Chondrocyte (in vitro differentiated cells): ENCODE data around the gene XAF1. TPM values are rescaled to one million over a fixed set of nuclear protein-coding genes. Genes with fewer than 3 reads are reported as not detected.

Source experiments
- DNase-seq: peaks from one replicate; pipeline ENCODE4 v3.0.0; 2021; ENCODE audit warnings: mixed read lengths, low spot score
- H3K27ac Mint-ChIP-seq: one replicate; pipeline ENCODE4 v1.8.0; 2021; ENCODE audit warnings: mild to moderate bottlenecking, moderate library complexity, mixed read lengths; ENCODE audit not compliant: unreplicated experiment
- H3K27me3 Mint-ChIP-seq: 2 replicates; pipeline ENCODE4 v1.8.0; 2021; ENCODE audit warnings: low read depth, mixed read lengths
- H3K36me3 Mint-ChIP-seq: 2 replicates; pipeline ENCODE4 v1.8.0; 2021; ENCODE audit warnings: low read depth, mixed read lengths
- H3K4me1 Mint-ChIP-seq: 2 replicates; pipeline ENCODE4 v1.8.0; 2021; ENCODE audit warnings: low read depth, mild to moderate bottlenecking, mixed read lengths
- H3K4me3 Mint-ChIP-seq: one replicate; pipeline ENCODE4 v1.8.0; 2021; ENCODE audit warnings: mild to moderate bottlenecking, moderate library complexity, mixed read lengths; ENCODE audit not compliant: unreplicated experiment
- H3K9me3 Mint-ChIP-seq: 2 replicates; pipeline ENCODE4 v1.8.0; 2021; ENCODE audit warnings: low read depth, mixed read lengths
- total RNA-seq: library from RNA; stranded (reverse); gene quantifications from 3 replicates; pipeline ENCODE4 v1.2.1, GENCODE V29; 2021
- TF ChIP-seq, protein P1 (sequence below): fragments of 200-600 bp; sonication (generic); IDR thresholded peaks from 2 replicates; pipeline ENCODE4 v1.5.0; 2021; ENCODE audit warnings: antibody characterized with exemption, mild to moderate bottlenecking, moderate library complexity

The XAF1 gene
- total RNA-seq, 1 donor from 2014 or later = 0.40 TPM

DNA sequence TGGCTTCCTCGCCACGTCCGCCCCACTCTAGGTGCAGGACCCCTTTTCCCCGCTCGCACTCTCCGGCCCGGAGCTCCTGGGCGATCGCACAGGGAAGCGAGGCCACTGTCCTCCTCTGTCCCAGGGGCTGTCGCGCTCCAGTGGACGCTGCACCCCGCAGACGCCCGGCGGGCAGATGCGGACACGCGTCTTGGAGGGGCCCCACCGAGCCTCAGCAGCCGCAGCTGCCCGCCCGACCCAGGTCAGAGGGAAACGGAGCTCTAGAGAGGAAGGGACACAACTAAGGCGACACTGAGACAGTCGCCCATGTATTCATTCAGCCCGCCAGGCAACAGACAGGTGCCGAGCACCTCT lies 42.0 kb upstream of the XAF1 start:
- H3K9me3 Mint-ChIP-seq = peaks cover 14% of the 10 kb centered on the region
- H3K4me1 Mint-ChIP-seq = peaks cover 21% of the 10 kb centered on the region
- H3K27me3 Mint-ChIP-seq = peaks cover 45% of the 10 kb centered on the region
- DNase-seq = no peak
- no peak overlapping the region for H3K27ac Mint-ChIP-seq
- H3K36me3 Mint-ChIP-seq = peaks cover 2% of the 10 kb centered on the region
- H3K4me3 Mint-ChIP-seq = peak overlapping the region; percentile 71
- TF ChIP-seq, protein P1, sequence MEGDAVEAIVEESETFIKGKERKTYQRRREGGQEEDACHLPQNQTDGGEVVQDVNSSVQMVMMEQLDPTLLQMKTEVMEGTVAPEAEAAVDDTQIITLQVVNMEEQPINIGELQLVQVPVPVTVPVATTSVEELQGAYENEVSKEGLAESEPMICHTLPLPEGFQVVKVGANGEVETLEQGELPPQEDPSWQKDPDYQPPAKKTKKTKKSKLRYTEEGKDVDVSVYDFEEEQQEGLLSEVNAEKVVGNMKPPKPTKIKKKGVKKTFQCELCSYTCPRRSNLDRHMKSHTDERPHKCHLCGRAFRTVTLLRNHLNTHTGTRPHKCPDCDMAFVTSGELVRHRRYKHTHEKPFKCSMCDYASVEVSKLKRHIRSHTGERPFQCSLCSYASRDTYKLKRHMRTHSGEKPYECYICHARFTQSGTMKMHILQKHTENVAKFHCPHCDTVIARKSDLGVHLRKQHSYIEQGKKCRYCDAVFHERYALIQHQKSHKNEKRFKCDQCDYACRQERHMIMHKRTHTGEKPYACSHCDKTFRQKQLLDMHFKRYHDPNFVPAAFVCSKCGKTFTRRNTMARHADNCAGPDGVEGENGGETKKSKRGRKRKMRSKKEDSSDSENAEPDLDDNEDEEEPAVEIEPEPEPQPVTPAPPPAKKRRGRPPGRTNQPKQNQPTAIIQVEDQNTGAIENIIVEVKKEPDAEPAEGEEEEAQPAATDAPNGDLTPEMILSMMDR = no peak

DNA sequence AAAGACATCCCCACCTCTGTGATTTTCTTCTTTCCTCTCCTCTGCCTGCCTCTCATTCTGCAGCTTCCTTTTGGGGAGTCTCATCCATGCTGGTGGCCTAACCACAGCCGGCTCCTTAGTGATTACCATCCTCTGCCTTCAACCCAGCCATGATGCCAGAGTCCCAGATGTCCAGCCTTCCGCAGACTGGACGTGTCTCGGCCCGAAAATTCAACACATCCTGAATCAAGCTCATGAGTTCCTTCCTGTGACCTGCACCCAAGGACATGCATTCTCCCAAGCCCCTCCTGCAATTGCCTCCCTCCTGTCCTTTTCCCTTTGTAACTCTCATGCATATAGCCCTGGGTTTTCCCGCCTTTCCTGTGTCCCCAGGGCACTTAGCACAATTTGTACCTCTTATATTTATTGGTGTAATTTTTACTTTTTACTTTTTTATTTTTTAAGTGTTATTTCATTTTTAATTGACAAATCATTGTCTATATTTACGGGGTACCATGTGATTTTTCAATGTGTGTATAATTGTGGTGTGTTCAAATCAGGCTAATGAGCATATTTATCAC lies 41.5 kb upstream of the XAF1 start:
- H3K4me1 Mint-ChIP-seq = peaks cover 21% of the 10 kb centered on the region
- TF ChIP-seq, protein P1 = no peak
- H3K9me3 Mint-ChIP-seq = peaks cover 14% of the 10 kb centered on the region
- peak overlapping the region; percentile 71 for H3K4me3 Mint-ChIP-seq
- peaks cover 2% of the 10 kb centered on the region for H3K36me3 Mint-ChIP-seq
- no peak for DNase-seq
- peaks cover 47% of the 10 kb centered on the region for H3K27me3 Mint-ChIP-seq
- H3K27ac Mint-ChIP-seq = no peak overlapping the region

DNA sequence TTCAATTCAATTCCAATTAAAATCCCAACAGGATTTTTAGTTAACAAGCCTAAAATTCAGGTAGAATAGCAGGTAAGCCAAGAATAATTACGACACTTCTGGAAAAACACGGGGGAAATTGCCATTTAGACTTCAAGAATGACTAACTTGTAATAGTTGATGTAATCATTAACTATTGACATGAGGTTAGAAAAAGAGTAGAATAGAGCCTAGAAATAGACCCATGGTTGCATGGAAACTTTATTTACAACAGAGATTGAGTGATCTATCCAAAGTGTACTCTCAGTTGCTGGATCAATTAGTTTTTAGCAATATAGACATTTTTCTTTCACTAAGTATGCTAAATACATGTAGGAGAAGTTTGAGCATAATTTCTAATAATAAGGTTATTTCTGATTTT lies 39.1 kb upstream of the XAF1 start:
- H3K9me3 Mint-ChIP-seq = peaks cover 14% of the 10 kb centered on the region
- no peak for DNase-seq
- H3K36me3 Mint-ChIP-seq = peaks cover 2% of the 10 kb centered on the region
- H3K27ac Mint-ChIP-seq = no peak overlapping the region
- TF ChIP-seq, protein P1 = no peak
- H3K4me1 Mint-ChIP-seq = peaks cover 21% of the 10 kb centered on the region
- H3K4me3 Mint-ChIP-seq = no peak overlapping the region
- H3K27me3 Mint-ChIP-seq = peaks cover 55% of the 10 kb centered on the region

DNA sequence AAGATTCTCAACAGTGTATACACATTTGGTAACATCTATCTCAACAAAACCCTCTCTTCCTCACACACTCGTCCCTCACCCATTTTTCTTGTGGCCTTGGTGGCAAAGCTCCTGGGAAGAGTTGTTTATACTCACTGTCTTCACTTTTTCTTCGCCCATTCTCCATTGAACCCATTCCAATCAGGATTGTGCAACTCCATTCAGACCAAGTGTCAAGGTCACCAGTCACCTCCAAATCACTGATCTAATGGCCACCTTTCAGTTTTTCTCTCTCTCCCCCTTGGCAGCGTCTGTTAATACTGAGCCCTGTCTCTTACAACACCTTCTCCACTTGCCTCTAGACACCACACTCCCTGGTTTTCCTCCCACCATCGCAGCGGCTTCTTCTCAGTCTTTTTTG lies 34.1 kb upstream of the XAF1 start:
- Mint-ChIP-seq H3K4me3 (no peak overlapping the region), H3K36me3 (peaks cover 5% of the 10 kb centered on the region), H3K4me1 (no peaks in the 10 kb centered on the region), H3K9me3 (peaks cover 7% of the 10 kb centered on the region), H3K27me3 (peaks cover 58% of the 10 kb centered on the region), H3K27ac (no peak overlapping the region)
- TF ChIP-seq, protein P1 = no peak
- no peak for DNase-seq

DNA sequence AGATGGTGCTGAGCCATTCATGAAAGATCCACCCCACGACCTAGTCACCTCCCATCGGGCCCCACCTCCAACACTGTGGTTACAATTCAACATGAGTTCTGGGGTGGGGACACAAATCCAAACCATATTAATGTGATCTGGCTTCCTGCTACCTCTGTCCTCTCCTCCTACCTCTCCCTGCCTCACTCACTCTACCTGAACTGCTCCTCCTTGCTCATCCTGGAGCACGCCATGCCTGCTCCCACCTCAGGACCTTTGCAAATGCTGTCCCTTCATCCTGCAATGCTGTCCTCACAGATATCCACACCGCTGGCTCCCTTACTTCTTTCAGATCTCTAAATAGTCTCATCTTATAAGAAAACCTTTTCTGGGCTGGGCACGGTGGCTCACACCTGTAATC lies 31.8 kb upstream of the XAF1 start:
- Mint-ChIP-seq H3K4me1 (no peaks in the 10 kb centered on the region), H3K9me3 (peaks cover 5% of the 10 kb centered on the region), H3K4me3 (no peak overlapping the region), H3K27ac (no peak overlapping the region), H3K27me3 (peaks cover 55% of the 10 kb centered on the region), H3K36me3 (peaks cover 5% of the 10 kb centered on the region)
- DNase-seq = no peak
- TF ChIP-seq, protein P1 = no peak
